ENCODE results near the gene TDRD10.
A peak's percentile ranks its signal among the peaks of the same experiment; 100 is the strongest.
"Not testable (repeated sequence)": the region's sequence is repeated elsewhere in the genome, so short reads cannot be mapped to it uniquely, and the experiment has no call there.

Gene TDRD10

GRCh38 chr1:154479764-154480421, 22.1 kb upstream of the TDRD10 start:
- peak in 3 of 4 experiments; percentile 9 to 33 (median 17) for DNase-seq

GRCh38 chr1:154481053-154481452, 21.0 kb upstream of the TDRD10 start:
- no peak for DNase-seq

- DNase-seq, result no peak
These were observed 17.8 kb upstream of the TDRD10 start for GRCh38 chr1:154483941-154484803.

- no peak for DNase-seq
These were observed 16.9 kb upstream of the TDRD10 start for GRCh38 chr1:154485106-154485505.

- no peak for DNase-seq
These were observed 16.0 kb upstream of the TDRD10 start for GRCh38 chr1:154485910-154486496.

GRCh38 chr1:154486756-154487155, 15.3 kb upstream of the TDRD10 start:
- not testable (repeated sequence) for DNase-seq

- DNase-seq, result no peak
These were observed 13.1 kb upstream of the TDRD10 start for GRCh38 chr1:154488922-154489321.

- no peak for DNase-seq
These were observed 12.2 kb upstream of the TDRD10 start for GRCh38 chr1:154489695-154490274.

GRCh38 chr1:154490317-154490716, 11.7 kb upstream of the TDRD10 start:
- DNase-seq, result no peak

- no peak for DNase-seq
These were observed 9.9 kb upstream of the TDRD10 start for GRCh38 chr1:154492115-154492514.

- no peak for DNase-seq
These were observed 8.7 kb upstream of the TDRD10 start for GRCh38 chr1:154493276-154493675.

GRCh38 chr1:154495496-154496273, 6.3 kb upstream of the TDRD10 start:
- no peak for DNase-seq

GRCh38 chr1:154496383-154496782, 5.6 kb upstream of the TDRD10 start:
- no peak for DNase-seq

GRCh38 chr1:154497026-154497806, 4.8 kb upstream of the TDRD10 start:
- DNase-seq, result no peak

GRCh38 chr1:154499446-154499845, 2.6 kb upstream of the TDRD10 start:
- DNase-seq, result no peak

GRCh38 chr1:154500533-154500932, 1.5 kb upstream of the TDRD10 start:
- no peak for DNase-seq

GRCh38 chr1:154501423-154502065, 475 bp upstream of the TDRD10 start:
- no peak for DNase-seq

GRCh38 chr1:154502744-154503115, 711 bp downstream of the TDRD10 start:
- no peak for DNase-seq

- DNase-seq, result no peak
These were observed 1.9 kb downstream of the TDRD10 start for GRCh38 chr1:154503898-154504297.

GRCh38 chr1:154512760-154513159, 10.7 kb downstream of the TDRD10 start:
- no peak for DNase-seq

- DNase-seq, result no peak
These were observed 12.1 kb downstream of the TDRD10 start for GRCh38 chr1:154514066-154514553.
